COLO668 (cell line): ENCODE results near the gene TEDC1.

Experiments
- DNase-seq: peaks from one replicate; lab custom pipeline; 2025; ENCODE audit not compliant: unreplicated experiment; lab: John Stamatoyannopoulos, UW

TEDC1 gene

DNA sequence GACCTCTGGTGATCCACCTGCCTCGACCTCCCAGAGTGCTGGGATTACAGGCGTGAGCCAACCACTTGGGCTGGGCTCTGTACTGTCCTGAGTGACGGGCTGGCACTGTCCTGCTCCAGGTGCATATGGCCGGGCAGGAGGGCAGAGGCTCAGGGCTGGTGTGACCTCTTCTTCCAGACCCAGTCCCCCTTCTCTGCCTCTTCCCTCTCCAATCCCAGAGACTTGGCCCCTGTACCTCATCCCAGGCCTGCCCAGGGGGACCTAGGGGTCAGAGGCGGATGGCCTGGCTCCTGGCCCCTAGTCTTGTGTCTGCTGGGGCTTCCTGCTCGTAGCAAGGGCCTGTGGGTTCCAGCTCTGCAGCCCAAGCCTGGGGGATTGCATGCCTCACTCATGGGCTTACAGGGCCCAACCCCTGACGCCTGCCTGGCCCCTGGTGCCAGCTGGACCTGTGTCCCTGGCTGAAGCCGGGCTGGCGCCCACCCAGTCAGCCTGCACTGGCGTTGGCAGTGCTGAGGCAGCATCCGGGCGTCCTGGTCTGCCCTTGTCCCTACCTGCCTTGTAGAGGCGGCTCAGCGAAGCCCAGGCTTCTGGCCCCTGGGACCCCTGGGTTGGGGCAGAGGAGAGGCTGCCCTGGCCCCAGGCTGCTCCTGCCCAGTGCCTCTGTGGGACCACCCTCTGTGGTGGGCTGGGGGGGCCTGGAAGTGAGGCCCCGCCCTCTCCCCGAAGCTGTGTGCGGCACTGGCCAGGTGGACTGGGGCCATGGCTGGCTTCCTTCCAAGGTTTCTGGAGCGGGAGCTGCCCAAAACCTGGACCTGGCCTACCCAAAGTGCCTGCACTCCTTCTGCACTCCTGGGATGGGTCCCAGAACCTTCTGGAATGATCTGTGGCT is 4.3 kb downstream of the TEDC1 start:
- DNase-seq, result no peak

DNA sequence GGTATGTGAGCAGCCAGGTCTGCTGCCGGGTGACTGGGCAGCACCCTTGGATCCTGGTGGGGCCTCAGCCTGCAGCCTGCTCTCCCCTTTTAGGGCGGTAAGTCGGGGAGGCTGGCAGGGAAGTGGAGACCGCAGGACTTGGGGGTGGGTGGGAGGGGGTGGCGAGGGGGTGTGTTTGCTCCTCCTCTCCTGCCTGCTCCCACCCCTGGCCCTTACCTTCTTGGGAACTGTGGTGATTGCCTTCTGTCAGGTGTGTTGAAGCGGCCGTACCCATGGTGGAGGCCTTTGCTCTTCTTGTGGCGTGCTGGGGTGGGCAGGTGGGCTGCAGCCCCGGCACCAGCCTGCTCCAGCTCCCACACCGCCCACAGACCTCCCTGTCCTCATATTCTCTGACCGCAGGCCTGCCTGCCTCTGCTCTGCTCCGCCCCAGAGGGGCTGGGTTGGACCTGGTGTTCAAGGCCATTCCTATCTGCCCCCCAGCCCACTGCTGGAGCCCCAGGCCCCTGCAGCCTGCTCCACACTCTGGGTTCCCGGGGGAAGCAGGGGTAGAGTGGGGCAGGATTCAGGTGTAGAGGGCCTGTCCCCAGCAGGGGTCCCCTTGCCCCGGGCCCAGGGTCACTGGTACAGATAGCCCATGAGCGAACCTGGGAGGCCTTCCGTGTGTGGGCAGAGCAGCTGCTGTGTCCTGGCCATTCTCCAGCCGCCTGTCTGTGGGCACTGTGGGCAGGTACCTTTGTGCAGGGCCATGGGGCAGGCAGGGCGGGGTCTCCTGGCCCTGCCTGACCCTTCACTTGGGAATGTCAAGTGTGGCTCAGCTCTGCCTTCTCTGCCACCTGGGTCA is 5.2 kb downstream of the TEDC1 start:
- DNase-seq, result no peak

DNA sequence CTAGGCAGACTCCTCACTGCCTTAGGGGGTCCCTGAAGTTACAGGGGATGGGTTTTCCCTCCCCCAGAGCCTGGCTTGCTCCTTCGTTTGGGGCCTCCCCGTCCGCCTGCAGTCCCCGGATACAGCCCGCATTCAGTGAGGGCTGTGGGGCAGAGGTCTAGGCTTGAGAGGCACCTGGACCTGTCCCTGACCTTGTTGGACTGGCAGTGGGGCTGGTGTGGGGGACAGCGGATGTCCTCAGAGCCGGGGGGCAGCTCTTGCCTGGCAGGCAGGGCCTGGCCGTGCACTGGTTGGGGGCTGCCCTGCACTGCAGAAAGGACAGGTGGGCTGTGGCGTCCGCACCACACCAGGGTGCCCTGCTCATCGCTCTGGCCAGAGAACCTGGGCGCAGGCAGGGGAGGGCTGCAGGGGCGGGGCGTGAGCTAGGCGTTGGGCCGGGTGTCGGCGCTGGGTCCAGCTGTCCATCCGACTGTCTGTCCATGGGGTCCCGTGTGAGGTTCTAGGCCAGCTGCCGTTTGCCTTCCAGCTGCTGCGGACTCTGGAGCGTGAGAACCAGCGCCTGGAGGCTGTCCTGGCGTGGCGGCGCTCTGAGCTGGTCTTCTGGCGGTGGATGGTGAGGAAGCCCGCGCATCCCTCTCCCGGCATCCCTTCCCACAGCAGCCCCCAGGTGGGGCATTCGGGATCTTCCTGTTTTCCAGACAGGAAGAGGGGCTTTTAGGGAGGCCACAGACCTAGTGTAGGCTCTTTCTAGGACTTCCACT is 6.0 kb downstream of the TEDC1 start:
- DNase-seq, result no peak

- no peak for DNase-seq
Measured at GRCh38 chr14:105497671-105498429, 6.8 kb downstream of the TEDC1 start.

GRCh38 chr14:105498430-105499255 is 7.6 kb downstream of the TEDC1 start:
- no peak for DNase-seq

DNA sequence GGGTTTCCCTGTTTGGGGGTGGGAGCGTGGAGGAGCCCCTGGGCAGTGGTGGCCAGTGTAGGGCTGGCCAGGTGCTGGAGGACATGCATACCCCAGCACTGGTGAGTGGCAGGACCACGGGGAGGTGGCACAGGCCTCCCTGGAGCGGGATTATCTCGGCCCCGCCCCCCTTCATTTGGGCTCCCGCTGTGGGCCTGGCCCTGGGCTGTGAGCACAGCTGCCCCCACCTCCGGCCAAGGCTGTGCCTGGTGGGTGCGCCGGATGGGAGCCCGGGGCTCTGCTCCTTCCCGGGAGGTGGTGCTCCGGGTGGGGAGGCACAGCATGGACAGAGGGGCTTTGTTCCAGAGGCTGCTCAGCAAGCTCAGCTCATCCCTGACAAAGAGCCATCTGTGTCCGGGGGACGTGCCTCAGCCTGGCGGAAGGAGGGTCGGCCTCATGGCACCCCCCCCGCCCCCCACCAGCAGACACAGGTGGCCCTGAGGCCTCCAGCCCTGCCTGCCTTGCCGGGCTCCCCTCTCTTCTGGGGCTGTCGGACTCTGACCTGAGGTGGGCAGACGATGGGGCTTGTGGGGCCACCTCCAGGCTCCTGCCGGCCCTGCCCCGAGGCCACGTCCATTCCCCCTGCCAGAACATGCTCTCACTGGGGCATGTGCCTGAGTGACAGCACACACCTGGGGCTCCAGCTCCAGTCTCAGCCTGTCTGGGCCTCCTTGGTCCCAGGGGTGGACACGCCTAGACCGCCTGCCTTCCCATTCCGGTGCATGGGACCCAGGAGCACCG is 8.4 kb downstream of the TEDC1 start:
- DNase-seq, result no peak

GRCh38 chr14:105500036-105500725 is 9.1 kb downstream of the TEDC1 start:
- DNase-seq, result no peak

GRCh38 chr14:105500726-105501101 is 9.7 kb downstream of the TEDC1 start:
- DNase-seq, result no peak

GRCh38 chr14:105501504-105502291 is 10.7 kb downstream of the TEDC1 start:
- no peak for DNase-seq

DNA sequence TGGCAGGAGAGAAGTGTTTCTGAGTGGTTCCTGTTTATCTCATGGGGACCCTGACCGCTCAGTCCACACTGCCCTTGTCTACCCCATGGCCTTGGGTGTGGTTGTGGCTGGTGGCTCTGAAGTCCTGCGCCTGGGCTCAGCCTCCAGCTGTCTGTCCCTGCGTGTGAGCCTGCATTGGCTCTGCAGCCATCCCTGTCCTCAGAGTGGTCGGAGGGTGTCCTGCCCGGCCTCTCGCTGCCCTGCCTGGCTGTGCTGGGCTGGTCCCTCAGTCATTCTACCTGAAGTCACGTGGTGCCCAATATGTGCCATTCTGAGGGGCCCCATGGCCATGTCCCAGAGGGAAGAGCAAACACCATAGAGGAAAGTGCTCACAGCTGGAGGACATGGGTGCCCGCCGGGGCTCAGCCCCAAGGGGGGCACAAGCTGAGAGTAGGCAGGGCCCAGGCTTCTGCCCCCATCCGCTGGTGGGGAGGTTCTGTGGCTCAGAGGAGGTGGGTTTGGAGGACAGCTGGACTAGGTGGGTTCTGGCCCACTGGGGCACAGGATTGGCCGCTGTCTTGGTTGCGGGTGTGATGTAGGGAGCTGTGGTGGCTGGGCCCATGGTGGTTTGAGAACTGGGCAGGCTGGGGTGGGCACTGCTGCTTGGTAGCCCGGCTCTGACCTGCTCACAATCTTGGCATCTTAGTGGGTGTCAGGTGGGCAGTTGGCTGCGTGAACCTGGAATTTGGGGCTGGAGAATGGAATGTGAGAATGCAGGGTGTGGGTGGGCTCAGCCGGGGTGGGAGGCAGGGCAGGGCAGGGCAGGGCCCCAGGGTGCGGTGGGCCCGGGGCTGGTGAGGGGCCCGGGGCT is 11.6 kb downstream of the TEDC1 start:
- DNase-seq, result no peak

GRCh38 chr14:105503296-105503640 is 12.2 kb downstream of the TEDC1 start:
- no peak for DNase-seq

DNA sequence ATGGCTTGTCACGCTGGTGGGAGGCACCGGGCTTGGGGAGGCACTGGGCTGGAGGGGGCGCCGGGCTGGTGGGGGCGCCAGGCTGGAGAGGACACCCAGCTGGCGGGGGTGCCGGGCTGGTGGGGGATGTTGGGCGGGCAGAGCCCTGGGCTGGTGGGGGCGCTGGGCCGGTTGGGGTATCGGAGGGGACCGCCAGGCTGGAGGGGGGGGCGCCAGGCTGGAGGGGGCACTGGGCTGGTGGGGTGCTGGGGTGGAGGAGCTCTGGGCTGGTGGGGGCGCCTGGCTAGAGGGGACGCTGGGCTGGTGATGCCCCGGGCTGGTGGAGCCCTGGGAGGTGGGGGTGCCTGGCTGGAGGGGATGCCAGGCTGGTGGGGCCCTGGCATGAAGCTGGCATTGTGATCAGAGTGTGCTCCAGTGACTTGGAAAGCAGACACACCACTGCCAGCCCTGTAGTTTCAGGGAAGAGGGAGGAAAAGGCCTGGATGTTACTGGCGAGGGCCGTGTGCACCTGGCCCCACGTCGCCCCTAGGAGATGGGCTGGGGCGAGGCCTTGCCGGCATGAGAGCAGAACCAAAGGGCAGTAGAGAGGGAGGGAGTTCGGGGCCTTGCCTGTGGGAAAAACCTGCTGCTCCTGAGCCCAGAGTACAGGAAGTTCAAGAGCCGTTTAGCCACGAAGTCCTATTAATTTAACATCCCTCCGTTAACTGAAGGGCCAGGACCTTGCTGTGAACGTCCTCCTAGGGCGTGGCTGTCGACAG is 13.1 kb downstream of the TEDC1 start:
- DNase-seq, result no peak

- DNase-seq, result no peak
Measured at GRCh38 chr14:105505101-105505500, 14.1 kb downstream of the TEDC1 start.

DNA sequence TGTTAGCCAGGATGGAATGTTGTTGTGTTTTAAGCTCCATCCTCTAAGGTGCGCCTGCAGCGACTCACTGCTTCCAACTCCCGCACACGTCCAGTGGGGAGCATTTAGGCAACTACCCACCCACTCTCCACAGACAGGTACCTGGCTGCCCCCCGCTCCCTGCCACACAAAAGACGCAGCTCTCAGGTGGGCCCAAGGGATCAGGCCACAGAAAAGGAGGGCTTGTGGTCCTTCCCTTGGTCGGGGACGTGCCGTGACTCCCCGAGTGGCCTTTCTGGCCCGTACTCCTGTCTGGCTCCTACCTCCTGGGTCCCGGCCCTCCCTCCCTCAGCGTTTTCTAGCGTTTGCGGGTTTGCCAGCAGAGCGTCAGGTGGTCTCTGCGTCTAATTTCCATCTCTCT is 16.2 kb downstream of the TEDC1 start:
- DNase-seq, result no peak

DNA sequence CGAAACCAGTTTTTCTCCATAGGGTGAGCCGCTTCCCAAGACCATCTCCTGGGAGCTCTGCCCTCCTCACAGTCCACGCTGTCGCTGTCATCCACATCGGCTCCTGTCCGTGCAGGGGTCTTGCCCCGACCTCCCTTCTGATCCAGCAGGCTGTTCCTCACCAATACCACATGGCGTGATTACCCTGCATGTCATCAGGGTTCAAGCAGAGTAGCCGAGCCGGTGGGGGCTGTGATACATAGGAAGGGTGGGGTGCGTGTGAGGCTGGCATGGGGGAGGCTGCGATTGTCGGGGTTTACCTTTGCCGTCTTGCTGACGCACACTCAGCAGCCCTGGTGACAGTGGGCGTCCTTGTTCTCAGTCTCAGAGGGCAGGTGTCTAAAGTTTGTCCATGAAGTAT is 17.0 kb downstream of the TEDC1 start:
- no peak for DNase-seq

- DNase-seq, result no peak
Measured at GRCh38 chr14:105508601-105509000, 17.6 kb downstream of the TEDC1 start.
